Measurements from ENCODE around the gene SPTLC2. TPM values are rescaled to one million over a fixed set of nuclear protein-coding genes. Genes with fewer than 3 reads are reported as not detected.

SPTLC2 gene
- total and polyA plus RNA-seq, 2 donors (not counting 1 experiment from before 2014, with no cell fraction given), result 22.8 to 25.9 TPM

GRCh38 chr14:77605392-77605972 is 11.0 kb downstream of the SPTLC2 start:
- H3K36me3 ChIP-seq (ENCODE audit: control insufficient read depth, insufficient read depth, low read length), result no peaks in the 10 kb centered on the region

GRCh38 chr14:77603654-77604255 is 12.7 kb downstream of the SPTLC2 start:
- no peaks in the 10 kb centered on the region for H4K20me1 ChIP-seq (ENCODE audit: control insufficient read depth, extremely low read depth, insufficient read depth, low read length)
- peak; percentile 25 to 42 for DNase-seq (ENCODE audit: low read depth in 2 of 2)

More at GRCh38 chr14:77605392-77605972, 11.0 kb downstream of the SPTLC2 start:
- H3K9me3 ChIP-seq (ENCODE audit: control insufficient read depth, insufficient read depth, low read depth, low read length), result no peaks in the 10 kb centered on the region
- H2AFZ ChIP-seq (ENCODE audit: low read length), result no peak overlapping the region
- no peak overlapping the region for H3K4me2 ChIP-seq (ENCODE audit: extremely low read depth, insufficient read depth, low read length)
- no peak overlapping the region for H3K27ac ChIP-seq (ENCODE audit: insufficient read depth, low read length)
- H3K4me1 ChIP-seq (ENCODE audit: control insufficient read depth, extremely low read depth, insufficient read depth, low read length), result no peaks in the 10 kb centered on the region
- no peaks in the 10 kb centered on the region for H3K27me3 ChIP-seq (ENCODE audit: control insufficient read depth, insufficient read depth, low read length)
- H3K9ac ChIP-seq (ENCODE audit: insufficient read depth, low read length), result no peak overlapping the region
- H3K4me3 ChIP-seq (replicated peaks in 1 of 4; ENCODE audit: control extremely low read depth in 1 of 4, insufficient read depth in 1 of 4, low read depth in 3 of 4, low read length in 4 of 4), result no peak overlapping the region
- DNase-seq (ENCODE audit: low read depth in 2 of 2), result no peak
- no peaks in the 10 kb centered on the region for H4K20me1 ChIP-seq (ENCODE audit: control insufficient read depth, extremely low read depth, insufficient read depth, low read length)
- TF ChIP-seq EZH2 (IDR thresholded peaks at IDR 0.05; ENCODE audit: low read length, missing control alignments), result no peak
- TF ChIP-seq CTCF (conservative IDR thresholded peaks at IDR 0.05 in 1 of 2, IDR thresholded peaks at IDR 0.05 in 1 of 2; ENCODE audit: low read depth in 1 of 2, low read length in 2 of 2), result no peak
- H3K79me2 ChIP-seq (ENCODE audit: control insufficient read depth, insufficient read depth, low read length), result peaks cover 60% of the 10 kb centered on the region

GRCh38 chr14:77603031-77603430 is 13.4 kb downstream of the SPTLC2 start:
- Histone ChIP-seq H3K9me3 (ENCODE audit: control insufficient read depth, insufficient read depth, low read depth, low read length) (no peaks in the 10 kb centered on the region), H3K4me3 (replicated peaks in 1 of 4; ENCODE audit: control extremely low read depth in 1 of 4, insufficient read depth in 1 of 4, low read depth in 3 of 4, low read length in 4 of 4) (no peak overlapping the region), H3K79me2 (ENCODE audit: control insufficient read depth, insufficient read depth, low read length) (peaks cover 52% of the 10 kb centered on the region), H2AFZ (ENCODE audit: low read length) (no peak overlapping the region), H3K4me2 (ENCODE audit: extremely low read depth, insufficient read depth, low read length) (no peak overlapping the region), H4K20me1 (ENCODE audit: control insufficient read depth, extremely low read depth, insufficient read depth, low read length) (no peaks in the 10 kb centered on the region), H3K27me3 (ENCODE audit: control insufficient read depth, insufficient read depth, low read length) (no peaks in the 10 kb centered on the region), H3K9ac (ENCODE audit: insufficient read depth, low read length) (no peak overlapping the region), H3K27ac (ENCODE audit: insufficient read depth, low read length) (no peak overlapping the region), H3K4me1 (ENCODE audit: control insufficient read depth, extremely low read depth, insufficient read depth, low read length) (peaks cover 6% of the 10 kb centered on the region), H3K36me3 (ENCODE audit: control insufficient read depth, insufficient read depth, low read length) (no peaks in the 10 kb centered on the region)
- no peak for DNase-seq (ENCODE audit: low read depth in 2 of 2)
- no peak for TF ChIP-seq CTCF (conservative IDR thresholded peaks at IDR 0.05 in 1 of 2, IDR thresholded peaks at IDR 0.05 in 1 of 2; ENCODE audit: low read depth in 1 of 2, low read length in 2 of 2)
- TF ChIP-seq EZH2 (IDR thresholded peaks at IDR 0.05; ENCODE audit: low read length, missing control alignments), result no peak

More at GRCh38 chr14:77603654-77604255, 12.7 kb downstream of the SPTLC2 start:
- Histone ChIP-seq H3K4me1 (ENCODE audit: control insufficient read depth, extremely low read depth, insufficient read depth, low read length) (peaks cover 2% of the 10 kb centered on the region), H3K9me3 (ENCODE audit: control insufficient read depth, insufficient read depth, low read depth, low read length) (no peaks in the 10 kb centered on the region), H3K36me3 (ENCODE audit: control insufficient read depth, insufficient read depth, low read length) (no peaks in the 10 kb centered on the region), H2AFZ (ENCODE audit: low read length) (no peak overlapping the region), H3K79me2 (ENCODE audit: control insufficient read depth, insufficient read depth, low read length) (peaks cover 53% of the 10 kb centered on the region), H3K4me3 (replicated peaks in 1 of 4; ENCODE audit: control extremely low read depth in 1 of 4, insufficient read depth in 1 of 4, low read depth in 3 of 4, low read length in 4 of 4) (no peak overlapping the region), H3K4me2 (ENCODE audit: extremely low read depth, insufficient read depth, low read length) (no peak overlapping the region), H3K27me3 (ENCODE audit: control insufficient read depth, insufficient read depth, low read length) (no peaks in the 10 kb centered on the region), H3K9ac (ENCODE audit: insufficient read depth, low read length) (no peak overlapping the region), H3K27ac (ENCODE audit: insufficient read depth, low read length) (no peak overlapping the region)
- TF ChIP-seq EZH2 (IDR thresholded peaks at IDR 0.05; ENCODE audit: low read length, missing control alignments) (no peak), CTCF (conservative IDR thresholded peaks at IDR 0.05 in 1 of 2, IDR thresholded peaks at IDR 0.05 in 1 of 2; ENCODE audit: low read depth in 1 of 2, low read length in 2 of 2) (peak; percentile 25 to 46)

Data from fibroblast of lung (primary cell).